Activated T-cell treated with anti-CD3 and anti-CD28 coated beads for 48 hours (primary cell): ENCODE data around the gene CUX1.
"Not testable (repeated sequence)": the region's sequence is repeated elsewhere in the genome, so short reads cannot be mapped to it uniquely, and the experiment has no call there.

ENCODE experiments used
- DNase-seq: peaks from one replicate; pipeline ENCODE4 v3.0.0-alpha.2; 2020; ENCODE audit warnings: low read depth

CUX1 gene

DNA sequence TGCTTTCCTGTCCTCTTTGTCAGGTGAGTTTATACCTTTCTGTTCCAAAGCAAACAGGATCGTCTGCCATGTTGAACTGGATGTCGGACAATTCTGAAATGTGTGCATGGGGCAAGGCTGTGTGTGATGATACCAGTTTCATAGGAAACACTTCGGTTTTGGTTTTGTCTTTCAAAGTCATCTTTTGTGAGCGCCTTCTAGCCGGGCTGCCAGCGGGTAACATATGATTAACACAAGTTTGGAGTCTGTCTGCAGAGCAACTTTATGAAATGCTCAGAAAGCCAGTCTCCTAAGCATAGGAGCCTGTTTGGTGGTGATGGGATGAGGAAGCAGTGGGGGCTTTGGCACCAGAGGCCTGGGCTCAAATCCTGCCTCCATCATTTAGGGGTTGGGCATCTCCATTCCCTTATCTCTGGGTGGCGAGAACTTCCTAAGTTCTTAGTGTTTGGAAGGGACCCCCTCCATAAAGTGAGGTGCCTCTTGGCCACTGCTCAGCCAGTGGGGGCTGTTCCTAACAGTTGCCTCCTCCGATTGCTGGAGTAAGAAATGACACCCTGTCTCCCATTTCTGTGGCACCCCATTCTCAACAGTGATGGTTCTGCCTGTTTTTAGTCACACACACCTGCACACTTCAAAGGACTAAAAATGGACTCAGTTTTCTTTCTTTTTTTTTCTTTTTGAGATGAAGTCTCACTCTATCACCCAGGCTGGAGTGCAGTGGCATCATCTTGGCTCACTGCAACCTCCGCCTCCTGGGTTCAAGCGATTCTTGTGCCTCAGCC is 36.8 kb downstream of the CUX1 start:
- no peak for DNase-seq

DNA sequence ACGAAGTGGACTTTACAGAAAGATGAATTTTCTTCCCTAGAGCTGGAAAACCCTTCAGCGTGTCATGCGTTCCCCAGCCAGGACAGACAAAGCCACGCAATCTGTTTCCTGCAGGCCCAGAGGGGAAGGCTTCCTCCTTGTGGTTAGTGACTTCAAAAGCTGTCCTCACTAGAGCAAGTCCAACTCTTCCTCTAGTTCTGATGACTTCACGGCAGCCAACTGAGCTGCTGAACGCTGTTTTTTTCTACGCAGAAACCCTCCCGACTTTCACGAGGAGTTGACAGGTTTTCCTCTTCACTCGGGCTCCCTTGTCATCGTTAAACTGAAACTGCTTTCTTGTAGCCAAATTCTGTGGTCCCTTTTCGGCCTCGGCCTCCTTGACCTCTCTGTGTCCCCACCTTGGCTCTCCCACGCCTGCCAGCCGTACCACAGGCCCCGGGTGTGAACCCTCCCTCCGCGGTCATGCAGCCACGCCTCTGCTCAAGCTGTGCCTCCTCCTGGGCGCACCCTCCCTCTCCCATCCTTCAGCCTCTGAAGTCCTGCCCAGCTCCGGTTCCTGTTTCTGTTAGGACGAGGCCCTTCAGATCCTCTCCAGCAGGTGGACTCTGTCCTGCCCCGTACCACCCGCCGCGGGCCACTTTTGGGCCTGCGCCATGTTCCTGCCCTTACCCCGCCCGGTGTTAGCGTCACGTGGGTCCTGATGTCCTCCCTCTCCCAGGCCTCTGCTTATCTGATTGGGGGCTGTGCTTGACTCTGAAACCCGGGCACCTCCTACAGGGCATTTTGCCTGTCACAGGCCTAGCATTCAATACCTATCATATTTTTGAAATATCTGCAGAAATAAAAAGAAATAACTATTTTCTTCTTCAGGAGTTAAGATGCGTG is 39.3 kb downstream of the CUX1 start:
- DNase-seq: peak; percentile 77

DNA sequence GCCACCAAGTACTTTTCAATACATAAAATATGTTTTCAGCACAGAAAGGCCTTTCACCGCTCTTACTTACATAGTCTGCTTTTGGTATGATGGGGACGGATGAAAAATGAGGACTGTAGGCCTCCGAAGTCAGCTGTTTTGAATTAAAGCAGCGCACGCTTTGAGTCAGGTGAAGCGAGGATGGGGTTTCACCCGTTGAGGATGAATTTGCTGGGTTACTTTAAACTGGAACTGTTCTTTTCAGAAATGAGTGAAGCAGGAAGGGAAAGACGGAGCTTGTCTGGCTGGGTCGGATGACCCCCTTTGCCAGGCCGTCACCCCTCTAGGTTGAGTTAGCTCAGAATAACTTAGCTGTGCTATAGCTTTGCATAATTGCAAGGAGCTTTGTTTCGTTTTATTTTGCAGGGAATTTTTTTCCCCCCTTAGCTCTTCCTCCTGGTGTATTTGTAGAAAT is 40.0 kb downstream of the CUX1 start:
- no peak for DNase-seq

DNA sequence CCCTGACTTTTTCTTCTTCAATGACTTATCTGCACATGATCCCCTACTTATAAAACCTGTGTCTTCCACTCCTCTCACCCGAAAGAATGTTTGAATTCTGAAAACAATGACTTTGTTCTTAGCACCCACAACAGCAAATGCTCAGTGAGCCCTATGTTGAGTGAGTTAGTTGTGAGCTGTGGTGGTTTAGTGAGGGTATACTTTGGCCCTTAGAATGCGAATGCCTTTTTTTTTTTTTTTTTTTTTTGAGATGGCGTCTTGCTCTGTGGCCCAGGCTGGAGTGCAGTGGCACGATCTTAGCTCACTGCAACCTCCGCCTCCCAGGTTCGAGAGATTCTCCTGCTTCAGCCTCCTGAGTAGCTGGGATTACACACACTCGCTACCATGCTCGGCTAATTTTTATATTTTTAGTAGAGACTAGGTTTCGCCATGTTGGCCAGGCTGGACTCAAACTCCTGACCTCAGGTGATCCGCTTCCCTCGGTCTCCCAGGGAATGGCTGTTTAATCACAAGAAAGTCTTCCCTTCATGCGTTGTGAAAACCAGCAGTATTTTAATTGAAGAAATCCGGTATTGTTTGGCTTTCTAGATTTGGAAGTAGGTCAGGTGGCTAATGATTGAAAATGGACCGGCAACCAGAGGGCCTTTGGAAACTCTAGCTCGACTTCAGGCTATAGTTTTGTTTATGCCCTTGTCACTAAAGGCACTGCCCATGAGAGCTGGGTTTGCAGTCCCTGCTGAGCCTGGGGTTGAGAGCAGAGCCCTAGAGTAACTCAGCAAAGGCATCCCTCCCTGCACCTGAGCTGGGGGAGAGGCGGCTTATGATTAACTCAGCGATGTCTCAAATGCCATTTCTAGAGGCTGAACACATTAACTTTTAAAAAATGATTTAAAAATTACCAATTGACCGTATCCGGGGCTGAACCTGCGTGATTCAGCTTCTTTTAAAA is 41.3 kb downstream of the CUX1 start:
- DNase-seq: no peak

DNA sequence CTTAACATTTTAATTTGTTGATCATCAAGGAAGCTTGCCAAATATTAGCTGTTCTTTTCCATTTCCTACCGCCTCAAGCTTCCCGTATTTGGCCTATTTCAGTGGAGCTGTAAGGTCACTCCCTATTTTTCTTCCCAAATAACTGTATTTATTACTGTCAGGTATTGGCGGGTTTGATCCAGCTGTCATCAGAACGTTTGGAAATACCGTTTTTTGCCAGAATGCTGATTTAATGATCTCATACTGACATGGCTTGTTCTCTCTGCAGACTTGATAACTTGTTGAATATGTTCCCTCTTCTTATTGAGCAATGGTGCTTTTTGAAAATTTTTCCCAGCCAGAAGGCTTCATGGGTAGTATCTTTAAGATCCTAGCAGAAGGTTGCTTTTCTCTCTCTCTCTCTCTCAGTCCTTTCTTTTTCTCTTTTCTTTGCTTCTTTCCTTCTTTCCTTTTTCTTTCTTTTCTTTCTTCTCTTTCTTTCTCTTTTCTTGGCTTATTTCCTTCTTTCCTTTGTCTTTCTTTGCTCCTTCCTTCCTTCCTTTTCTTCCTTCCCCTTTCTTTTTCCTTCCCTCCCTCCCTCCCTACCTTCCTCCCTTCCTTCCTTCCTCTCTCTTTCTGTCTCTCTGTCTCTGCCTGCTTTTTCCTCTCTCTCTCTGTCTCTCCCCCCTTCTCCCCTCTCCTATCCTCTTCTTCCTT is 42.1 kb downstream of the CUX1 start:
- no peak for DNase-seq

DNA sequence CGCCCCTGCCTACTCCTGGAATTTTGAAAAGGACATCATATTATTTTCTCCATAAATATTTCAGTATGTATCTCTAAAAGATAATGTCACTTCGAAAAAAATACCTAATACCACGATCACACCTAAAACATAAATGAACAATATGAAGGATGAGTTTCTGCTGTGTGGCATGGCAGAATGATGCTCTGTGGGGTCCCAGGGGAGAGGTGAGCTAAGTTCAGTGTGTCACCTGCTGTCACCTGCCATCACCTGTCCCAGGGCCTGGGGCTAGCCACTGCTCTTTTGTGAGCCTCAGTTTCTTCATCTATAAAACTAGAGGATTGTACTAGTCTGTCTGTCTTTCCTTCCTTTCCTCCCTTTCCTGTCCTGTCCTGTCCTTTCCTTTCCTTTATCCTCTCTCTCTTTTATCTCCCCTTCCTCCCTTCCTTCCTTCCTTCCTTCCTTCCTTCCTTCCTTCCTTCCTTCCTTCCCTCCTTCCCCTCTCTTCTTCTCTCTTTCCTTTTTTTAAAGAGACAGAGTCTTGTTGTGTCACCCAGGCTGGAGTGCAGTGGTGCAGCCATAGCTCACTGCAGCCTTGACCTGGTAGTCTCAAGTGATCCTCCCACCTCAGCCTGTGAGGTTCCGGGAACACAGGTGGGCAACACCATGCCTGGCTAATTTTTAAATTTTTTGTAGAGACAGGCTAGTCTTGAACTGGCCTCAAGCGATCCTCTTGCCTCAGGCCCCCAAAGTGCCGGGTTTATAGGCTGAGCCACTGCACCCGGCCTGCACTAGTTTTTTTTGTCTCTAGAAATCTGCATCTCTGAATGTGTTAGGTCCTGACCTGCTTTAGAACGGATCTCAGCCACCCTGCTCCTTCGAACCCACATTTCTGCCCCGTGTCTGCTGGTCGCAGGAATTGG is 43.1 kb downstream of the CUX1 start:
- DNase-seq: no peak

DNA sequence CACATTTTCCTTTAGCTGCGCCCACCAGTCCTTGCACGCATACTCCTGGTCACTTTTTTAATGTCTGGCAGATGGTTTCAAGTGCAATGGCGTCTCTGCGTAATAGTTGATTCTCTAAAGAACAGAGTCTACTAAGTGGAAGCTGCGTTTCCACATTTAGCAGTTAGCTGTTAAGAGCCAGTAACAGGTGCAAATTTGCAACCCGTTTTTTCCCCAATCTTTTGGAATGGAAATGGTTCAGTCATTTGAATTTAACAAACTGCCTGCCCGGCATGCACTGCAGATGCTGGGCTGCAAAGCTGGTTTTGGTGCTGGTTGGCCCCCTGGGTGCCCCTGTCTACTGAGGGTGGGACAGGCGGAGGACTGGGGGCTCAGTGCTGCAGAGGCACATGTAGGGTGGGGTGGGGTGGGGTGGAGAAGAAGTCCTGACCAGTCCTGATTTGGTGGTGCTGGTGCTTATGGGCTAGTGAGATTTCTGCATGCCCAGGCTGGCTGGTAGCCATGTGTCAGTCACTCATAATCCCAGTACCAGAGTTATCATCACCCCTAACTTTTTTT is 43.9 kb downstream of the CUX1 start:
- DNase-seq: no peak

DNA sequence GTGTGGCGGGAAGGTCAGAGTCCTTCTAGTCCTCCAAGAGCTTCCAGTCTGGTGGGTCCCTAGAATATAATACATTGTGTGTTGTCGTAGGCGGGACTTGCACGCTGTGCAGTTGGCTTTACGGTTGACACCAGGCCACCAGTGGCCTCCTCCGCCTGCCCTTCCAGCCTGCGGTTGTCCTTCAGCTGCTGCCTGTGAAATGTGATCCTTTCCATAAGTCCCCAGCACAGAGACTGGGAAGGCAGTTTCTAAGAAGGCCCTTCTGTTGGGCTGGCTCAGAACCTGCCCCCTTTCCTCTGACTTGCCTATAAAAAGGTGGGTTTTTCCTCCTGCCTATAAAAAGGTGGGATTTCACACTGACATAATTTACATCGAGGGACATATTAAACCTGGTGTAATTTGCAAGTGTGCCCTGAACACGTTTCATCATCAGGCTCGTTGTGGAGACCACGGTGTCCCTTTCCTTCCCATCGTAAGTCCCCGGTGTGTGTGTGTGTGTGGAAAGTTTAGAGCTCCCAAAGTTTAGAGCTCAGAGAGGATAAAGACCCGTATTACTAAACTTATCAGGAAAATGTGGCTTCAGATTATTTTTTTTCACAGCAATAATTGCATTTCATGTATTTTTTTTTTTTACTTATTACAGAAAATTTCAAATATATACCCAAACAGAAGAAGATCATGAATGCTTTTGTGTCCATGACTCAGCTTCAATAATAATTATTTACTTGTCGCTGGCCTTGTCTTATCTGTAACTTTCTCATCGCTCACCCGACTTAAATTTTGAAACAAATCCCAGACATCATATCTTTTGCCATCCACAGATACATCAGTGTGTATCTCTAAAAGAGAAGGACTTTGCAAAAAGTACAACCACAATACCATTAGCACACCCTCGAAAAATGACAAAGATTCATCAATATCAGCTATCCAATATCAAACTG is 45.1 kb downstream of the CUX1 start:
- DNase-seq: no peak

DNA sequence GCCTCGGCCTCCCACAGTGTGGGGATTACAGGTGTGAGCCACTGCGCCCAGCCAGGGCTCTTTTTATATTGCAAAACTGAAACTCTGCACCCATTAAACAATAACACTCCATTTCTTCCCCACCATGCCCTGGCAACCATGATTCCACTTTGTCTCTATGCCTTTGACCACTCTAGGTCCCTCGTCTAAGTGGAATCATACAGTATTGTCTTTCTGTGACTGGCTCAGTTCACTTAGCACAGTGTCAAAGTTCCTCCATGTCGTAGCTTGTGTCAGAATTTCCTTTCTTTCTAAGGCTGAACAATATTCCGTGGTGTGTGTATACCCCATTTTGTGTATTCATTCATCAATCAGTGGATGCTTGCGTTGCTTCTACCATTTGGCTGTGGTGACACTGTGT is 46.2 kb downstream of the CUX1 start:
- no peak for DNase-seq

DNA sequence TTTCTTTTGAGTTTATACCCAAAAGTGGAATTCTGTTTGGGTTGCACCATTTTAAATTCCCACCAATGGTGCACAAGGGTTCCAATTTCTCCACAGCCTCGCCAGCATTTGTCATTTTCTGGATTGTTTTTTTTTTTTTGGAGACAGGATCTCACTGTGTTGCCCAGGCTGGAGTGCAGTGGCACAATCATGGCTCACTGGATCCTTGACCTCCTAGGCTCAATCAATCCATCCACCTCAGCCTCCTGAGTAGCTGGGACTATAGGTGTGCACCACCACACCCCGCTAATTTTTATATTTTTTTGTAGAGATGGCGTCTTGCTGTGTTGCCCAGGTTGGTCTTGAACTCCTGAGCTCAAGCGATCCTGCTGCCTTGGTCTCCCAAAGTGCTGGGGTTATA is 46.6 kb downstream of the CUX1 start:
- no peak for DNase-seq

DNA sequence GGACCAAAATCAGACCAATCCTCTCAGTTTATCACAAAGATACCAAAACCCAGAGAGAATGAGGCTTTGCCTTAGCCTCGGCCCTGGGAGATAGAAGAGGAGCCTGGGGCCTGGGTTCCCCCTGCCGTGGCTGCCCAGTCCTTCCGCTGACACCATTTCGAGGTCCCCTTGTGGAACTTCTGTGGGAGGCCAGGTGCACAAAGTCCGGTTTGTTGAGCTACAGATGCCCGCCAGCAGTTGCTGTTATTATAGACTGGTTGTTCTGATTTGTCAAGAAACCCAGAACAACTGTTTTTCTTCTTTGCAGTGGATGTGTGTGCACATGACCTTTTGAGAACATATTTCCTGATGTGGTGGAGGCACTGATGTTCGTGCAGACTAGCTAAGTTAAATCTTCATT is 47.6 kb downstream of the CUX1 start:
- DNase-seq: no peak

DNA sequence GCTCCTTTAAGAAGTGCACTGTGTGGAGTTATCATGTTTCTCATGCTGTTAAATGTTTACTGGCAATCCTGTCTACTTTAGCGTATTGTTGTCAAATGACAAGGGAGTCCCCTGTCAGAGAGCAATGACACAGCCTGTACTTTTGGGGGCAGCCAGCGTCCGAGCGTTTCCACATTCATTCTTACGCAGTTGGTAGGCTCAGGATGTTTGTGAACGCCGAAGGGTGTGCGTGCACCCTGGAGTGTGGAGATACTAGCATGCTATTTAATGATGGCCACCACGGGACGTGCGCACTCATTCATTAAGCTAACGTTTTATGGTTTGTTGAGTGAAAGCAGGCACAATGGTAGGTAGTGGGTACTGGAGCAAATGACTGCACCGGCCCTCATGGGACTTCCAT is 48.0 kb downstream of the CUX1 start:
- no peak for DNase-seq

DNA sequence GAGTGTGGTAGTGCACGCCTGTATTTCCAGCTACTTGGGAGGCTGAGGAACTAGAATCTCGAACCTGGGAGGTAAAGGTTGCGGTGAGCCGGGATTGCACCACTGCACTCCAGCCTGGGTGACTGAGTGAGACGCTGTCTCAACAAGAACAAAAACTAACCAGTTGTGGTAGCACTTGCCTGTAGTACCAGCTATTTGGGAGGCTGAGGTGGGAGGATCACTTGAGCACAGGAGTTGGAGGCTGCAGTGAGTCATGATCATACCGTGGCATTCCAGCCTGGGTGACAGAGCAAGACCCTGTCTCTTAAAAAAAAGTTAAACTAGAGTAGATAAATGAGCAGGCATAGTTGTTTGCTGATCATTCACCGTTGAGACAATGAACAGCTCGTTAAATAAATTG is 48.9 kb downstream of the CUX1 start:
- DNase-seq: no peak

DNA sequence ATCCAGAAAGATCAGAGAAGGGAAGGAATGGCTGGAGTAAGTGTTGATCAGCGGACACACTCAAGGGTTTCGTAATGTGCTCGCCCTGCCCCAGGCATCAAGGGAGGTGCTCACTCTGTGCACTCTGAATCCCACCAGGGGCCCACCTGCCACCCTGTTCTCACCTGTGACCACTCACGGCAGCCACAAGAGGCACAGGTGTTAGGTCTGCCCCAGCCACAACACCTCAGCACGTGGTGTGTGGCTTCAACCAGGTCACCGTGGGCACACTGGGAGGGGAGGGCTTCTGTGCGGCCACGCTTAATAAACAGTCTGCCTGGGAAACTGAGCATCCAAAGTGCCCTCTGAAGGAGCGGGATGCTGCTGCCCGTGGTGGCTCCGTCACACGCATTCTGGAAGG is 49.8 kb downstream of the CUX1 start:
- DNase-seq: no peak

DNA sequence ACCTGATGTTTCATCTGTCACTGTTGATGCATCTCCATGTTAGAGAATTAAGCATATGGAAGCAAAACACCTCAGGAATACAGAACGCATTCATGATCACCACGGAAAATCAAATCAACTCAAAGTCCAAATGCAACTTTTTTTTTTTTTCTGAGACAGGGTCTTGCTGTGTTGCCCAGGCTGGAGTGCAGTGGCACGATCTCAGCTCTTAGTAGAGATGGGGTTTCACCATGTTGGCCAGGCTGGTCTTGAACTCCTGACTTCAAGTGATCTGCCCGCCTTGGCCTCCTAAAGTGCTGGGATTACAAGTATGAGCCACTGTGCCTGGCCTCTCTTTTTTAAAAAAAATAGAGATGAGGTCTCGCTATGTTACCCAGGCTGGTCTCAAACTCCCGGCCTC is 50.3 kb downstream of the CUX1 start:
- not testable (repeated sequence) for DNase-seq

DNA sequence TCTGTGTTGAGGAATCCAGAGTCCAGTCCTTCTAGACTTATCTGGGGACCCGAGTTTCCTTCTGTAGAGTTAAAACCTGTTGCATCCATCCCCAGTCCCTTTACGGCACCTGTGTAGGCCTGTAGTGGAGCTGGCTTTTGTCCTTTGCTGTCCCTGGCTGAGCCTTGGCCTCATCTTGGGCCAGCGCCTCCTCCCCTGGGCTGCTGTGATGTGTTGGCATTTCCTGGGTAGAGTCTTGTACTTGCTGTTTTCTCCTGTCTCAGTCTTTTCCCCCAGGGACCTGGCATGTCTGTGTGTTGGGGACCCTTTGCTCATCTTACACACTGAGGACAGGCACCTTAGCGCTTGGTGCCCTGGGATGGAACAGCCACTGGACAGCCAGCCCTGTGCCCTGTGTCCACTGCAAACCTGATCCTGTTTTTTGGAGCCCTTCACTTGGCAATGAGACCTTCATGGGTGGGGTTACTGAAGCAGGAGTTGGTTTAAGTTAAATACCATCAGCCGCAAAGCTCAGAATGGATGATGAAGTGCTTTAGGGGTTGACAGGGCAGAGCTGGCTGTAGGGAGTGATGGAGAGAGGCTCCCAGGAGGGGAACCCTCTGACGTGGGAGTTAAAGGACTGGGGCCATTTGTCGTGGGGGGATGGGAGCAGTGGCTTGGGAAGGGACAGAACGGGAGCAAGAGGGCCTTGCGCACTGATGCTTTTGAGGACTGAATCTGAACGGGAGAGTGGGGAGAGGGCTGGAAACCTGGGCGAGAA is 50.9 kb downstream of the CUX1 start:
- DNase-seq: no peak

DNA sequence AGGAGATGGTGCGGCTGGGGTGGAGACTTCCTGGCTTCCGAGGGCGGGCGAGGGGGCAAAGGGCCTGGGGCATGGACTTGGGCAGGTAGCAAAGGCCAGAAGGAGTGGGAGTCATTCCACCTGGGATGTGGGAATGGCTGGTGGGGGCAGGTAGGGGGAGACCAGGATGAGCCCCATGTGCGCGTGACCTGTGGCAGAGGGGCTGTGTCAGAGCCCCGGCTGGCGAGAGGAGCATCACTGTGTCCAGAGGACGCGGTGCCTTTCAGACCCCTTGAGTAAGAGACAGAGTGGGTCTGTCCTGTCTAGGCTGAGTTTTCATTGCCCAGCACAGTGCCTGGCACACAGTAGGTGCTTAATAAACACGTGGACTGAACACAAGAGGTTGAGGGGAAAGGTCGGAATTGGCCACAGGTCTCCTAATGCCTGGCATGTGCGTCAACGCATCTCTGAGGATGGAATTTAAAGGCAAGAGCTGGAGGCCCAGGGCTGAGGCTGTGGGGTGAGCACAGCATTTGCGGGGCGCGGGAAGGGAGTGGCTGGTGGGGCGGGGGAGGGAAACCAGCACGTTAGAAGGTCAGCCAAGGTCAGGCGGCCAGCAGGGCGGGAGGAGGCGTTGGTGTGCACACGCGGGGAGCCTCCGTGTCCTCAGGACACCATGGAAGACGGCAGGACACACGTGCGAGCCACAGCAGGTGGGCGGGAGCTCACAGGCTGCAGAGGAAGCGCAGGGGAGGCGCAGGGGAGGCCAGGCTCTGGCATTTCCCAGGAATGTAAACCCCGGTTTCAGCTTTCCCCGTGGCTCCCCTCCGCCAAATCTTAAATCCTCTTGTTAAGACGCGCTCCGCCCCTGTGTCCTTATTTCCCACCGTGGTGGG is 51.8 kb downstream of the CUX1 start:
- DNase-seq: no peak
